CD14-positive monocyte (primary cell): Measurements from ENCODE around the gene IP6K2. TPM values are rescaled to one million over a fixed set of nuclear protein-coding genes. Genes with fewer than 3 reads are reported as not detected.
"Not testable (repeated sequence)": the region's sequence is repeated elsewhere in the genome, so short reads cannot be mapped to it uniquely, and the experiment has no call there.

Experiments used
- DNase-seq, 3 donors: peaks; one replicate each; pipeline ENCODE4 v3.0.0-alpha.2; 2011 to 2022
- H2AFZ ChIP-seq: 2 replicates; pipeline ENCODE4 v1.6.0; 2012; ENCODE audit warnings: mild to moderate bottlenecking, low read depth, low read length, inconsistent platforms; ENCODE audit not compliant: insufficient read depth, poor library complexity, severe bottlenecking
- H3K27ac ChIP-seq, 2 donors: 1 replicate in 1 of 2; 2 replicates in 1 of 2; pipeline ENCODE4 v1.5.1; 2012 to 2013; ENCODE audit warnings: low read length in 2 of 2, control low read depth in 1 of 2, inconsistent platforms in 1 of 2, low read depth in 1 of 2, mild to moderate bottlenecking in 1 of 2
- H3K27me3 ChIP-seq, 2 donors: one replicate each; pipeline versions ENCODE4 v1.6.0 to v1.6.1; 2011 to 2013; ENCODE audit warnings: low read length in 2 of 2; ENCODE audit not compliant: control insufficient read depth in 2 of 2, insufficient read depth in 2 of 2
- H3K36me3 ChIP-seq, 2 donors: replicated peaks in 1 of 2; 1 replicate in 1 of 2; 2 replicates in 1 of 2; pipeline versions ENCODE4 v1.5.1 to v1.6.1; 2012 to 2013; ENCODE audit warnings: low read length in 2 of 2, control low read depth in 1 of 2, inconsistent platforms in 1 of 2, mild to moderate bottlenecking in 1 of 2; ENCODE audit not compliant: insufficient read depth in 2 of 2, control insufficient read depth in 1 of 2
- H3K4me1 ChIP-seq, 2 donors: 1 replicate in 1 of 2; 2 replicates in 1 of 2; pipeline versions ENCODE4 v1.5.1 to v1.6.1; 2012 to 2013; ENCODE audit warnings: low read length in 2 of 2, control low read depth in 1 of 2, inconsistent platforms in 1 of 2, mild to moderate bottlenecking in 1 of 2, moderate library complexity in 1 of 2; ENCODE audit not compliant: insufficient read depth in 2 of 2, control insufficient read depth in 1 of 2
- H3K4me2 ChIP-seq: replicated peaks from 2 replicates; pipeline ENCODE3; 2012; ENCODE audit warnings: low read length, moderate library complexity, mild to moderate bottlenecking; ENCODE audit not compliant: poor library complexity, severe bottlenecking; ENCODE audit errors: extremely low read depth
- H3K4me3 ChIP-seq, 3 experiments: fragments of 200-600 bp in 1 of 3; sonication (generic) in 1 of 3; replicated peaks in 1 of 3; 1 replicate in 2 of 3; 2 replicates in 1 of 3; pipeline ENCODE4 v1.5.1; 2011 to 2013; ENCODE audit warnings: low read length in 3 of 3, mild to moderate bottlenecking in 3 of 3, control low read depth in 2 of 3, low read depth in 2 of 3, inconsistent platforms in 1 of 3, moderate library complexity in 1 of 3
- H3K79me2 ChIP-seq: 2 replicates; pipeline ENCODE4 v1.6.0; 2012; ENCODE audit warnings: mild to moderate bottlenecking, control low read depth, inconsistent platforms, low read length, moderate library complexity; ENCODE audit not compliant: insufficient read depth
- H3K9ac ChIP-seq: 2 replicates; pipeline ENCODE4 v1.6.0; 2017; ENCODE audit warnings: low read length, mild to moderate bottlenecking; ENCODE audit not compliant: insufficient read depth, poor library complexity, severe bottlenecking
- H3K9me3 ChIP-seq, 2 donors: replicated peaks in 1 of 2; 1 replicate in 1 of 2; 2 replicates in 1 of 2; pipeline versions ENCODE4 v1.5.1 to v1.6.1; 2012 to 2013; ENCODE audit warnings: low read length in 2 of 2, control low read depth in 1 of 2; ENCODE audit not compliant: control insufficient read depth in 1 of 2, insufficient read depth in 1 of 2
- H4K20me1 ChIP-seq: 2 replicates; pipeline ENCODE4 v1.6.0; 2012; ENCODE audit warnings: mild to moderate bottlenecking, low read length, control low read depth, moderate library complexity; ENCODE audit not compliant: insufficient read depth
- H3K27ac Mint-ChIP-seq, 7 donors: one replicate each; pipeline ENCODE4 v1.8.0; 2020; ENCODE audit warnings: mild to moderate bottlenecking in 7 of 7, mixed read lengths in 7 of 7, moderate library complexity in 6 of 7, inconsistent platforms in 2 of 7
- H3K27me3 Mint-ChIP-seq, 3 donors: one replicate each; pipeline ENCODE4 v1.8.0; 2021 to 2022; ENCODE audit warnings: low read depth in 3 of 3, mild to moderate bottlenecking in 3 of 3, mixed read lengths in 3 of 3, moderate library complexity in 3 of 3, inconsistent platforms in 1 of 3
- H3K36me3 Mint-ChIP-seq, 2 donors: one replicate each; pipeline ENCODE4 v1.8.0; 2020; ENCODE audit warnings: mixed read lengths in 2 of 2, inconsistent platforms in 1 of 2, mild to moderate bottlenecking in 1 of 2
- H3K4me1 Mint-ChIP-seq: one replicate; pipeline ENCODE4 v1.8.0; 2020; ENCODE audit warnings: mild to moderate bottlenecking, mixed read lengths
- H3K4me3 Mint-ChIP-seq, 2 donors: one replicate each; pipeline ENCODE4 v1.8.0; 2020; ENCODE audit warnings: mild to moderate bottlenecking in 2 of 2, mixed read lengths in 2 of 2, moderate library complexity in 1 of 2
- H3K9me3 Mint-ChIP-seq, 7 donors: one replicate each; pipeline ENCODE4 v1.8.0; 2020 to 2022; ENCODE audit warnings: mixed read lengths in 7 of 7, mild to moderate bottlenecking in 6 of 7, moderate library complexity in 6 of 7, inconsistent platforms in 2 of 7
- CTCF ChIP-seq: fragments of 200-600 bp; IDR thresholded peaks from one replicate; pipeline ENCODE4 v1.8.0; 2022; ENCODE audit warnings: antibody characterized with exemption, mild to moderate bottlenecking
- WGBS: methylation state at CpG from one replicate; pipeline ENCODE4 v1.1.5; 2013; ENCODE audit warnings: missing lambda C conversion rate; ENCODE audit not compliant: insufficient coverage; 5-methylcytosine and 5-hydroxymethylcytosine counted together
- intact Hi-C, 2 donors: fragments of 100-400 bp; cut with micrococcal nuclease; formaldehyde crosslinking; loops; one replicate each; pipeline versions ENCODE4 v1.15.0 to v1.15.1; 2023
- polyA plus RNA-seq, 3 donors: library from polyadenylated mRNA; depleted of rRNA in 1 of 3; unstranded in 2 of 3; stranded (reverse) in 1 of 3; fragments of 300-500 nt in 2 of 3; fragments of >200 nt in 1 of 3; fragmentation: Illumina TruSeq in 2 of 3; gene quantifications; 1 replicate in 2 of 3; 2 replicates in 1 of 3; pipeline ENCODE4 v1.2.3, GENCODE V29; 2012 to 2021

The IP6K2 gene
- polyA plus RNA-seq, 3 donors: 16.5 to 53.8 (median 18.7) TPM

- no peak overlapping the region for H2AFZ ChIP-seq
- Mint-ChIP-seq H3K36me3 (peaks cover 44 to 62% of the 10 kb centered on the region in 2 donors), H3K9me3 (no peaks in the 10 kb centered on the region), H3K4me3 (peak overlapping the region in 1 of 2 donors; percentile 20), H3K4me1 (peaks cover 16% of the 10 kb centered on the region), H3K27me3 (no peaks in the 10 kb centered on the region), H3K27ac (peak overlapping the region; percentile 38 to 88 (median 65))
- H3K27ac ChIP-seq: peak overlapping the region; percentile 35 to 66
- H3K4me1 ChIP-seq: peaks cover 15 to 20% of the 10 kb centered on the region in 2 donors
- H3K9me3 ChIP-seq: no peaks in the 10 kb centered on the region
- DNase-seq: peak in 2 of 3 donors; percentile 23 to 24
- no peaks in the 10 kb centered on the region for H3K79me2 ChIP-seq
- no CpG with 5 or more reads among the region's 3 CpGs for WGBS
- H3K27me3 ChIP-seq: no peaks in the 10 kb centered on the region
- no peak for TF ChIP-seq CTCF
- H3K4me2 ChIP-seq: peak overlapping the region; percentile 43
- no peak overlapping the region for H3K9ac ChIP-seq
- no peaks in the 10 kb centered on the region for H4K20me1 ChIP-seq
- intact Hi-C loops: no loop called here
- H3K4me3 ChIP-seq: peak overlapping the region in 1 of 3 experiments; percentile 20
- H3K36me3 ChIP-seq: peaks cover 13 to 51% of the 10 kb centered on the region in 2 donors
Observed at GRCh38 chr3:48762816-48763215, 45.8 kb upstream of the IP6K2 start.

- H3K27ac Mint-ChIP-seq, H3K79me2 ChIP-seq, intact Hi-C loops, H4K20me1 ChIP-seq, H3K4me2 ChIP-seq, H3K4me3 Mint-ChIP-seq, H3K27me3 ChIP-seq, H3K27me3 Mint-ChIP-seq, H3K9me3 ChIP-seq, H3K9ac ChIP-seq, DNase-seq, H3K9me3 Mint-ChIP-seq, H3K4me3 ChIP-seq, H3K27ac ChIP-seq, H2AFZ ChIP-seq: not testable (repeated sequence)
- 100% methylated on average over 2 of the region's 5 CpGs for WGBS
- peaks cover 15 to 20% of the 10 kb centered on the region in 2 donors for H3K4me1 ChIP-seq
- peaks cover 16 to 62% of the 10 kb centered on the region in 2 donors for H3K36me3 ChIP-seq
- Mint-ChIP-seq H3K36me3 (peaks cover 53 to 75% of the 10 kb centered on the region in 2 donors), H3K4me1 (peaks cover 14% of the 10 kb centered on the region)
Observed at GRCh38 chr3:48759991-48760540, 43.0 kb upstream of the IP6K2 start.

- DNase-seq, H4K20me1 ChIP-seq, intact Hi-C loops, H3K4me3 ChIP-seq, H3K9me3 ChIP-seq, H3K27me3 Mint-ChIP-seq, H3K27me3 ChIP-seq, H3K27ac Mint-ChIP-seq, H3K9me3 Mint-ChIP-seq, H3K27ac ChIP-seq, H3K4me2 ChIP-seq, H3K4me3 Mint-ChIP-seq, H2AFZ ChIP-seq, H3K79me2 ChIP-seq, H3K9ac ChIP-seq: not testable (repeated sequence)
- H3K36me3 ChIP-seq: peaks cover 12 to 57% of the 10 kb centered on the region in 2 donors
- WGBS: 100% methylated on average over 5 of the region's 6 CpGs
- Mint-ChIP-seq H3K4me1 (peaks cover 14% of the 10 kb centered on the region), H3K36me3 (peaks cover 48 to 74% of the 10 kb centered on the region in 2 donors)
- peaks cover 15 to 20% of the 10 kb centered on the region in 2 donors for H3K4me1 ChIP-seq
Observed at GRCh38 chr3:48759531-48759930, 42.5 kb upstream of the IP6K2 start.
